ENCODE results near the gene PDGFB.

The PDGFB gene

DNA sequence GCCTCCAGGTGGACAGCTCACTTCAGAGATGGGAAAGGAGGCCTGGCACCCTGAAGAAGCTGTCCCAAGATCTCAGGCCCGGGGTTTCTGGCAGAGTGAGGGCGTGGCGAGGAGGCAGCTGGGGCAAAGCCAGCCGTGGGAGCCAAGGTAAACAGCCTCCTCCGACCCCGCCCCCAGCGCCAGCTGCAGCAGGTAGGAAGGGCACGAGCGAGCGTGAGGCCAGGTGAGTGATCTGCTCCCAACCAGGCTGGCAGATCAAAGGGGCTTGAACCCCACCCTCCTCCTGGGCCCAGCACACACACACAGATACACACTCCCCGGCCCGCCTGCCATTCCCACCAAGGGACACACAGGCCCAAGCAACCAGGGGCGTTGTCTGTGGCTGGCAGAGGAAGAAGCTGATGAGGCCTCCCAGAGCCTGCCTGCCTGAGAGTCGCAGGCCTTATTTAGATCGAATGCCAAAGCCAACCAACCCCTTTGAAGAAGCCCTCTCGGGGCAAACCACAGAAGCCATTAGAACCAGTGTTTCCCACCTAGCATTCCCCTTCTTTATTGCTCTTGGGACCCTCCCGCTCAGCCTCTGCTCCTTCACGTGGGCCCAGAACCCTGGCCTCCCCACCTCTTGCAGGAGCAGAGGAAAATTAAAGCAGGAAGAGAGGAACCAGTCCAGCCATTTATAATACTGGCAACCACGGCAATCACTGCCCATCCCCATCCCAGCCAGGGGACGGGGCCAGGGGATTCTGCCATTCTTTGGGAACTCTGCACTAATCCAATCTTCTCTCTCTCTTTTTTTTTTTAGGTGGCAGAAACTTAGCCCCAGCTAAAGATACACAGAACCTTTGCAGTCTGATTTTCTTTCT lies 5.0 kb downstream of the PDGFB start:
- DNase-seq (ENCODE audit: low spot score): no peak

DNA sequence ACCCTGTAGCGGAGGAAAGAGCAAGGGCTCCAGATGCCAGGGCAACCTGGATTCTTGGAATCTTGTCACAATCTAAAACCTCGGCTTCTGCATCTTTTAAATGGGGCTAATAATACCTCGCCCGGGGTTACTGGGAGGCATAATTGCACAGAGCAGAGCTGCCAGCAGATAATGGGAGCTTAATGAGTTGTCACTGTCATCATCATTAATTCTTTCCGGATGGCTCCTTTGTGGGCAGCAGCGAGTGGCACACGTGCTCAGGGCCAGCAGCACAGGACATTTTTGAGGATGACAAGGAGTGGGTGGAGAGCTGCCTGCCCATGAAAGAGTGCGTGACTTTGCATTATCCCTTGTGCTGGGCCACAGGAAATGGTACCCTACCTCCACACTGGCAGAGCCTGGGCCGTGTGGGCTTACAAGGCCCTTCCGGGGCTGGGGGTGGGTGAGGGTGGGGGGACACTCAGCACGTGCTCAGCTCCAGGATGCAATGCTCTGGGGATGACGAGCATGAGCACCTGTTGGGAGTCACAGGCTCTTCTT lies 5.7 kb downstream of the PDGFB start:
- no peak for DNase-seq (ENCODE audit: low spot score)

DNA sequence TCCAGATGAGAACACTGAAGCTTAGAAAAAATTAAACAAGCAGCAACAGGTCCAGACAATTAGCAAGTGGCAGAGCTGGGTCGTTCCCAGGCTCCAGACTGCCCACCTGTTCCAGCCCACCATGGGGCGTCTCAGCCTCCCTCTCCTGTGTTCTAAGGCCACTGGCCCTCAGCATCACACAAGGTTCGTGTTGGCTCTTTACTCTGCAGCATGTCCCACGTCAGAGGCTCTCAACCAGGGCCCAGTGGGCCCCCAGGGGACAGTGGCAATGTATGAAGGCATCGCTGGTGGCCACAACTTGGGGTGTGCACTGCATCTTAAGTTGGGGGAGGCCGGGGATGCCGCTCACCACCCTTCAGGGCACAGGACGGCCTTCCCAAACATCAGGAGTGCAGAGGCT lies 6.2 kb downstream of the PDGFB start:
- DNase-seq (ENCODE audit: low spot score): no peak

DNA sequence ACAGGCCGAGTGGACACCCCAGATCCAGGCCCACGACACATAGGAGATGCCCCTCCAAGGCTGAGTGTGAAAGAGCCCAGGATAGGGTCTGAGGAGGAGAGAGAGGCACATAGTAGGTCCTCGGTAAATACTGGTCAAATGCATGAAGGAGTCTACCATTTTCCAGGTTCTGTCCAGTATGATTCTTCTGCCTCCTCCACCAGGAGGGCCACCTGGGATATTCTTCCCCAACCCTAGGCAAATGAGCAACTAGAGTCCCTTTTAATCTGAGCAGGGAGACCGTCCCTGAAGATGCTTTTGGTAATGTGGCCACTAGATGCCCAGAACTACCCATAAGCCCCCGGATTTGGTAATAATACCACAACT lies 6.7 kb downstream of the PDGFB start:
- DNase-seq (ENCODE audit: low spot score): no peak

DNA sequence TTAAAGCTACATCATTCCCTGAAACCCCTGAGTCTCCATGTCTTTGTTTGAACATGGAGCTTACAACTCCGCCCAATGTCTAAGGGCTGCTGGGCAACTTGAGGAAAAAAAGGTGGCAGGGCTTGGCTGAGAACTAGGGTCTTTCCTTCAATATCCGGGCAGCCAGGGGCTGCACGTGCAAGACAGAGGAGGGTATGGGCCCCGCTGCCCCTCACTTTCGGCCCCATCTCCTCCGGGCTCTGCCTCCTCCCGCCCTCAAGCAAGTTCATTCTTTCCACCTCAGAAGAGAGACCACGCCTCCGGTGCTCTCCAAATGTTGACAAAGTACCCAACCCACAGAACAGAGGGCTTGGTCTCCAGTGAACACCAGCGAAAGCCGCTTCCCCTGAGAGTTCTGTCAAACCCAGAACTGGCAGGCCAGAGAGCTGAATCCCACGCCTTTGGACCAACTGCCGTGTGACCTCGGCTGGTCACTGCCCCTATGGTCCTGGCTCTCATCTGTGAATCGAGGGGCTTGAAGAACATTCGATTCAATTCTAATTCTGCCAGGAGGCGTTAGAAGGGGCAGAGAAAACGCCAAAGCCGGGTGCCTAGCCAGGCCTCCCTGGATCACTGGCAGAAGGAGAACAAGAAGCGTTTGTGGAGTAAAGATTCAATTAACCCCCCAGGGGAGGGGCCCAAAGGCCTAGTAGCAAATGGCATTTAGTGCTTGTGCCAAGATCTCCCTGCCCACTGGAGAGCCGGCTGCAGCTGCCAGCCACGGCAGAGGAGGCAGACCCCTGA lies 7.3 kb downstream of the PDGFB start:
- no peak for DNase-seq (ENCODE audit: low spot score)

DNA sequence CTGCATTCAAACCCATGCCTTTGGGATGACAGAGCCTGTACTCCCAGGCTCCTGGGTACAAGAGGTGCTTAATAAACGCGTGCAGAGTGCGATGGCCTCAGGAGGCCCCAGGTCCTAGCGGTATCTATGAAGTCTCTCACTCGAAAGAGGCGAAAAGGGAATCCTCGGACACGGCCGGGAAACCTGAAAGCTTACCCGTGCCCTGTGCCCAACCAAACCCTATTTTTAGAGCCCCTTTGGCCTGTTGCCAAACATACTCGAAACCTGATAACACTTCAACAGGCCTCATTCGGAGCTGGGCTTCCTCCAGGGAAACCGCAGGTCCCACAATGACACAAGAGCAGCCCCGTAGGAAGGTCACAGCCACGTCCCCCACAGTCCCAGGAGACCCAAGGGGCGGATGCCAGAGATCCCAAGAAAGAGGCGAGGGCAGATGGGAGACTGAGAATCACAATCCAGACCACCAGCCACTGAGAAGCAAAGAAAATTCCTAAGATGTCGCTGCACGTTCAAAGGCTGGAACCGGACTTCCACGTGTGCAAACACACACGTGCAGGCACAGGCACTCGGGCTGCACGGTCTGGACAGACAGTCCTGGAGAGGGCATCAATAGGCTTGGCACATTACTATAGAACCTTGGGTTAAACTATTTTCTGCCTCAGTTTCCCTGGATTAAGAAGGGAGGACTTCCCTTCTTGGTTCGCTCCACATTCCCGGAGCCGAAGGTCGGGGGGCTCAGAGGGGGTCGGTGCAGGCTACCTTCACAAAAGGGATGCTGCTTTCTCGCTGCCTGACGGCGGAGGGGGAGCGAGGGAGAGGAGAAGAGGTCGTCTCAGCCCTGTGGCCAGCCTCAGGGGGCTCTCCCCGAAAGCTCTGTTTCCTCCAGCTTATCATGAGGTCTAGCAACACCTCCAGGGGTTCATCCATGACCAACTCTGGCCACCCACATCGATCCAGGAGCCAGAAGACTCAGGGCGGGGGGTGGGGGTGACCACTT lies 8.2 kb downstream of the PDGFB start:
- DNase-seq (ENCODE audit: low spot score): no peak

DNA sequence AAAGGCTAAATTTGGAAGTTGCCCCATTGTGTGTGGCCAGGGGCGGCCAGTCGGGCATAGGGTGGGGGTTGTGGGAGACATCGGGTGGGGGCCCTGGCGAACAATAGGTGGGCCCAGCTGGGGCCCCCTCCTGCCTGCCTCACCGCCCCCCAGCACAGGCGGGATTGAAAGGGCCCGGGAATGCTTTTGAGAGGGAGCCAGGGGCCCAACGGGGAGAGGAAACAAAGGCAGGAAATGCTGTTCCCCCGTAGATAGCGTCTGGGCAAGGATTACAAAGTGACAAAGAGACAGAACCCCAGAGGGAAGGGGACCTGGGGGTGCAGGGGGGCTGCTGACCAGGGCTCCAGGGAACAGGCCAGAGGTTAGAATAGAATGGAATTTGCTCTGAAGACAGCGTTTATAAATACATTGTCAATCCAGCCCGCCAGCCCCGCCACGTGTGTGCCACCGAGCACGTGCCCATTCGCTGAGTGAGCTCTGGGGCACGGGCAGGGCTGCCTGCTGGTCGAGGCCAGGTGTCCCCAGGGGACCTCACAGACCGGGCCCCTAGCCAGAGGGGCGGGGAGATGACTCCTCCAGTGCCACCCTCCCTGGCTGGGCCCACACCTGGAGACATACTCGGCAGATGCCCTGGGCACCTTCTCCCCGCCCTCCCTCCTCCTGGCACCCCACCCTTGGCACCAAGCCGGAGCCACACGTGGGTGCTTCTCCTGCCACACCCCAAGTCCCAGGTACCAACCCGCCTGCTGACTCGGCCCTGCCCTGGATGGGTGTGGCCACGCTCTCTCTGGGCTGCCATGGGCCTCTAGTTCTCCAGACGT lies 9.7 kb downstream of the PDGFB start:
- no peak for DNase-seq (ENCODE audit: low spot score)

DNA sequence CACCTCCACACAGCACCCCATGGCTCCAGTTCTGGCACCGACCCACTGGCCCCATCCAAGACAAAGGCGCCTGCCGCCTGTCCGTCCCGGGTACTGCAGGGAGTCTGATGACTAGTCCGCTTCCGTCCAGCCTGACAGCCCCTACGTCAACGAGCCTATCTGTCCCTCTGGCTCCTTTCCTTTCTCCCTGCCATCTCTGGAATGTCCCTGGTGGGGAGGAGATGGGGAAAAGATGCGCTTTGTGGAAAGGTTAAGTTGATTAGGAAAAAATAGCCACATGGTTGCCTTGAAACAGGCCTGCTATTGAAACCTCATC lies 10.4 kb downstream of the PDGFB start:
- no peak for DNase-seq (ENCODE audit: low spot score)

DNA sequence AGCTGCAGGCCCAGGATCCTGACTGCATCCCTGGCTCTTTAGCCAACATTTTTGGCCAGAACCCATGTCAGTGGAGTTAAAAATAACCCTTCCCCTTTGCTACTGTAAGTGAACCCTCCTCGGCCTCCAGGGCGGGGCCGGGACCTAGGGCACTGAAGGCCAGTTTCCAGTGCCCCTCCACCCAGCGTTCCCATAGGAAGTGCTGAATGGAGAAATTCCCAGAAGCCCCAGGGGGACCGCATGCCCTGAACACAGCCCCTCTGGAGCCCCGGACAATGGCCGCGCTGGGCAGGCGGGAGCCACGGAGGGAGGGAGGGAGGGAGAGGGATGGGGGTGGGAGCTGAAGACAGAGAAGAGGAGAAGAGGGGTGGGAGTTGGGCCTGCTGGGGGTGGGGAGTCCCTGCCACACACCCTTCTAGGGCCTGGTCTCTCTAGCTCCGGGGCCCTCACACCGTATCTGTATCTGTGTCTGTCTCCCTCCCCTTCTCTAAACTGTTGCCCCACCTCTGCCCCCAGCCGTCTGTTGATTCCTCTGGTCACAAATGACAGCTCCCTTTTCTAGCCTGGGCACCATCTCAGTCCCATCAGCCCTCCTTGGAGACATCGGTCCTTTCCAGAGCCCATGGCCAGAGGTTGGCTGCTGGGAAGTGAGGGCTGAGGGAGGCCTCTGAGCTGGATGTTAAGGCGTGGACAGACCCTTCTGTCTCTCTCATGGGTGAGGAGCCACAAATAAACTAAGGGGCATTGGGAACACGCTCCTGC lies 10.9 kb downstream of the PDGFB start:
- no peak for DNase-seq (ENCODE audit: low spot score)

DNA sequence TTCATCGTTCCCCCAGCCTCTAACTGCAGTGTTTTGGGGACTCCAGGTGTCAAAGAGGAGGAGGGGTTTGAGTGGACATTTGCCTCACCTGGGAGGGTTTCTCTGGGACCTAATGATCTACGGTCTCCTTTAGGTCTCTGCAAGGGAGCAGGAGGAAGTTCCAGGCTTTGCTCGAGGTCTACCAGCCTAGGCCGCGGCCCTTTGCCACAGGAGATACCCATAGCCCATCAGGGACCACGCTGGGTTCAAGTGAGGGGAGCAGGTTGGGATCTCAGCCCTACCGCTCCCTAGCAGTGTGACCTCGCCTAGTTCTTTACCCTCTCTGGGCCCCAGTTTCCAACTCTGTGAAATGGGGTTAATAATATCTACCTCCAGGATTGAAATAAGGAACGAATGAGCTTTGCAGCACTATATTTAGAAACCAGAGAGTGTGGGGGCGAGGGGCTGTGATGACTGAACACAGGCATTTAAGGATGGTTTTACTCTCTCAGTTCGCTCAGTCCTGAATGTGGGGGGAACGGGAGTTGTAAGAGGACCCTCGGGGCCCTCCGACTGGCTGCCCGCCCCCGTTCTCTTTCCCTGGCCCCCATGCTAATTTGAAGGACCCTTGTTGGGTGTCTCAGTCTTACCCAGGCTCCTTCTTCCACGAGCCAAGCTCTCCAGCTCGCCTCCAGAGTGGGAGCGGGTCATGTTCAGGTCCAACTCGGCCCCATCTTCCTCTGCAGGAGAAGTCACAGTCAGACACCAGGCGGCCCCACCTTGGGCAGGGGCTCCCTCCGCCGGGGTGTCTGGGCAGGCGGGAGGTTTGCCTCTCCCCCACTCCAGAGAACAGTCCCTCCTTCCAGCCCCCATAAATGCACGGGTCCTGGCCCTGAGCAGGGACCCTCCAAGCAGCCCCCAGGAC lies 11.7 kb downstream of the PDGFB start:
- no peak for DNase-seq (ENCODE audit: low spot score)

DNA sequence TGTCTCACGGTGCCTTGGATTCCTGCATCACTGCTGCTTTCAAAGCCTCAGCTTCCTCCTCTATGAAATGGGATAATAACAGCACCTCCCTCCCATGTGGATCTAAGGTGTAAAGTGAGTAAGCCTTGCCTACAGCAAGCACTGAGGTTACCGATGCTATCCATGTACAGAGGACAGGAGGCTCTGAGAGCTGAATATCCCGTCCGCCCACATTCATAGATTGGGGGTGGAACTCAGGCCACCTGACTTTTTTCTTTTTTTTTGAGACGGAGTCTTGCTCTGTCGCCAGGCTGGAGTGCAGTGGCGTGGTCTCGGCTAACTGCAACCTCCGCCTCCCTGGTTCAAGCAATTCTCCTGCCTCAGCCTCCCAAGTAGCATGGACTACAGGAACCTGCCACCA lies 12.5 kb downstream of the PDGFB start:
- no peak for DNase-seq (ENCODE audit: low spot score)

DNA sequence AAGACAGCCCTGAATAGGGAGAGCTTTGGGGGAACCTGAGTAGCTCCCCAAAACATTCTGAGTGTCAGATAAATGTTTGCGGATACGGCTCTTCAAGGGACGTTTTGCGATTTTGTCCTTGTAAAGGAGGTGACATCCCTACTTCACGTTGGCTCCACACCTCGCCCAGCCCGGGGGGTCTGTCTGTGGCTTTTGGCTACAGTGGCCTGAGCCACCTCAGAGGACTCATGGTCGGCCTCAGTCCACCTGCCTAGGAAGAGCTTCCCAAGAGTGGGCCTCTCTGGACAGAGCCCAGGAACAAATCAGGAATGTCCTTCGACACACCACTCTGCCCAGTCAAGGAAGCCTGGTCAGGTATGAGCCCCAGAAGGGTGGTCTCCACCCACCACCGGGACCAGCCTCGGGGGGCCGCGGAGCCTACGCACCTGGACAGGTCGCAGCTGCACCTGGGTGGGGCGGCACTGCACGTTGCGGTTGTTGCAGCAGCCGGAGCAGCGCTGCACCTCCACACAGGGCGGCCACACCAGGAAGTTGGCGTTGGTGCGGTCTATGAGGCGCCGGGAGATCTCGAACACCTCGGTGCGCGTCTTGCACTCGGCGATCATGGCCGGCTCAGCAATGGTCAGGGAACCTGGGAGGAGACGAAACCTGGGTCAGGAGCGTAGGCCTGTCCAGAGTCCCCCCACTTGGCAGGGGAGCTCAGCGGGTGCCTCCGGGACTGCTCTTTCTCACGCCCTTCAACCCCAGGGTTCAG lies 13.4 kb downstream of the PDGFB start:
- no peak for DNase-seq (ENCODE audit: low spot score)

DNA sequence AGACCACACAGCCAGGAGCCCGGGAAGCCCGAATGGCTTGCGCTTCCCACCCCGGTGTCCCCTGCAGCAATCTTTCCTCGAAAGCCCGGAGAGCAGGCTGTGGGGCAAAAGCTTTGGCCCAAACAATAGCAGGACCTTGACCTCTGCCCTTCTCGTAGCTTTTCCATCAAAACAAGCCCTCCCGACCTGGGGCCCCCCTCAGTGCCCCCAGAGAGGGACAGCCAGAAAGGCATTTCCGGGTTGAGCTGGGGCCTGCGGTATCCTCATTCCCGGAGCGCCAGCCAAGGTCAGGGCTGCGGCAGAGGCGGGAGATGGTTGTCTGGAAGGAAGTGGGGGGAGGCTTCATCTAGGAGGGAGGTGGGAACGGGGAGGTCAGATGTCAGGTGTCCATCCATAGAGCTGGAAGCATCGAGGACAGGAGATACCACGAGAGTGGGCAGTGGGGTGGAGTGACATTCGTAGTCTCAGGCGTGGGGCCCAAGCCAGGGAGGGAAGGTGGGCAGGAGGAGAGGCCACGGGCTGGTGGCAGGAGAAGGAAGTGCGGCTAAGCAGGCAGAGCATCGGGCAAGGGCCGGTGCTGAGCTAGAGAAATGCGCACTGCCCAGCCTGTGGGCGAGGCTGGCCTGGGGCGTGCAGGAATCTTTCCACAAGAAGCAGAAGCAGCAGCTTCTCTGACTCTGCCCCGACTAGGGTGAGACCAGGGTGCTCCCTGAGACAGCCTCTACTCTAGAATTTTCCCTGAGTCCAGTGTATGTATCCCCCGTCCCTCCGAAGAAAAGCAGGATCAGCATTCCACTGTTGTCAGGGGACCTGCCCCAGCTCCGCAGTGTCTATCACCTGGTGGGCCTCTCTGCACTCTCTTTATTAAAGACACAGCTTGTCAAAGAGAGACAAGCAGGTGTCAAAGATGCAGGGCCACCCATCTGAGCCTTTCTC lies 14.3 kb downstream of the PDGFB start:
- DNase-seq (ENCODE audit: low spot score): no peak

DNA sequence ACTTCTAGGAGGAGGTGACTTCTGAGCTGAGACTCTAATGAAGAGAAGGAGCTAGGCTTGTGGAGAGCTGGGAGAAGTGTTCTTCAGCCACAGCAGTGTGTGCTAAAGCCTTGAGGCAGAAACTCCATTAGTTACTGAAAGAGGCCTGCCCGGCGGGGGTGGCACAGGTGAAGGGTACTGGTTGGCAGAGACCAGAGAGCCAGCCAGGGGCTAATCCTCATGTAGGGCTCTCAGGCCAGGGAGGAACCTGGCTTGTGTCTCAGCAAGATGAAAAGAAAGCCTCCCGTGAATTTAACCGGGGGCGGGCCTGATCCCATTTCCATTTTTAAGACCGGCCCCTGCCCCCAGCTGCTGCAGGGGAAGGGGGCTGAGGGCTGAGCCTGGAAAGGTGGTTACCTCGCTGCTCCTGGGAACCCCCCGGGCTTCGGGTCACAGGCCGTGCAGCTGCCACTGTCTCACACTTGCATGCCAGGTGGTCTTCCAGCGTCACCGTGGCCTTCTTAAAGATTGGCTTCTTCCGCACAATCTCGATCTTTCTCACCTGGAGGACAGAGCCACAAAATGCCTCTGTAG lies 15.0 kb downstream of the PDGFB start:
- no peak for DNase-seq (ENCODE audit: low spot score)

DNA sequence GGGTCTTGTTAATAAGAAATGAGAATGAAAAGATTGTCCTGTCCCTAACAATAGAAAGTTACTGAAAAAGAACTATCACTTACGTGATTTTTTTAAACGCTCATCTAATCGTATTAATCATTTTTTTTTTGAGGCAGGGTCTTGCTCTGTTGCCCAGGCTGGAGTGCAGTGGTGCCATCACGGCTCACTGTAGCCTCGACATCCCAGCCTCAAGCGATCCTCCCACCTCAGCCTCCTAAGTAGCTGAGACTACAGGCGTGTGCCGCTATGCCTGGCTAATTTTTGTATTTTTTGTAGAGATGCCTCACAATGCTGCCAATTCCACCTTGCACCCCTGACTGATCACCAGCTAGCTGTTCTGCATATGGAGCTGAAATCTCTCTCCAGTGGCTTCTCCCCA lies 15.7 kb downstream of the PDGFB start:
- no peak for DNase-seq (ENCODE audit: low spot score)

DNA sequence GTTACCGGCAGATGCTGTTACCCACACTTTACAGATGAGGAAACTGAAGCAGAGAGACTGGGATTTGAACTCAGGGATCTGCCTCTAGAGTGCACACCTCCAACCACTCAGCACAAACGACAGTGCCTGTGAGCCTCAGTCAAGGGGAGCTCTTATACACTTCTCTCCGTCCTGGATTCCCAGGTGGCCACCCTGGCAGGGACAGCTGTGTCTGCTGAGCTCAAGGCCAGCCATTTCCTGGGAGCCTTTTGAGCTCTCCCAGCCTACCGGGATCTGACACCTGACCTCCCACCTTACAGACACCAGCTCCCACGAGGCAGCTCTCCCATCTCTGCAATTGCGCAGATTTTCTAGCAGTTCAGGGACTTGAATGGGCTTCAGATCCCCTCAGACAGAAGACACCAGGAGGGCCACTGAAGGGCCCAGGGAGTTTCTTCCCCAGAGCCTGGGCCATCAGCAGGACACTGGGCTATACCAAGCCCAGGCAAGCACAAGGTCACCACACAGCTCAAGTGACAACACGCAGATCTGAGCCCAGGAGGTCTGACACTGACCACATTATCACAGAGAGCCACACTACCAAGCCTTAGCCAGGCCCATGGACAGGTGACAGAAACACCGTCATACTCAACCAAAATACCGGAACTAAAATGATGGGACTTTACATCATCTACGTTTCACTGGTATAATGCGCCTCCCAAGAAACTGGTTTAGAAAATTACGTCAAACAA lies 17.1 kb downstream of the PDGFB start:
- no peak for DNase-seq (ENCODE audit: low spot score)

DNA sequence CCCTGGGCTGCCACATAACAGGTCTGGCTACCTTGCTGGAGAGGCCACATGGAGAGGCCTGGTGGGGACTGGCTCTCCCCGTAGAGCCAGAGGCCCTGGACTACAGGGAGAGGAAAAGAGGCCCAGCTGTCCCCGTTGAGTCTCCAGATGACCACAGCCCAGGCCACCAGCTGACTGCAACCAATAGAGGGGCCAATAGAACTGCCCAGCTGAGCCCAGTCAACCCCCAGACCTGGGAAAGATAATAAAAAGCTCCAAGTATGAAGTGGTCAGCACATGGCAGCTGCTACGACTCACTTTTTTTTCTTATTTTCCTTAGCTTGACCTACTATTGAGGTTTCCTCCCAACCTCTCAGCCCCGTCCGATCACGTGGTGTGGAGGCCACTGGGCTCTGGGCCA lies 18.4 kb downstream of the PDGFB start:
- no peak for DNase-seq (ENCODE audit: low spot score)
